MCF 10A (cell line): ENCODE measurements around the gene SH3TC1. TPM values are rescaled to one million over a fixed set of nuclear protein-coding genes. Genes with fewer than 3 reads are reported as not detected.

Source experiments
- BruUV-seq: library from RNA; stranded (reverse); fragments of 400-500 nt; replicated peaks from 2 replicates; lab custom pipeline; 2021; lab: Mats Ljungman, UMichigan
- CTCF ChIA-PET: fragments of 300-600 bp; sonication (Branson Sonifier 250); formaldehyde crosslinking; extraction: SDS; loops from one replicate; lab custom pipeline; 2021; ENCODE audit warnings: antibody characterized with exemption, inconsistent platforms; lab: Yijun Ruan, JAX
- POLR2A ChIA-PET: fragments of 300-600, 350-650 bp; sonication (Branson Sonifier 250); formaldehyde crosslinking; extraction: SDS; loops from one replicate; lab custom pipeline; 2020; ENCODE audit warnings: antibody characterized with exemption, inconsistent platforms; lab: Yijun Ruan, JAX
- DNase-seq: peaks from one replicate; pipeline ENCODE4 v3.0.0-alpha.2; 2018; ENCODE audit not compliant: unreplicated experiment
- H3K27ac Mint-ChIP-seq: one replicate; pipeline ENCODE4 v1.8.0; 2022; ENCODE audit warnings: mild to moderate bottlenecking, low read depth, mixed read lengths; ENCODE audit not compliant: unreplicated experiment
- H3K27me3 Mint-ChIP-seq: one replicate; pipeline ENCODE4 v1.8.0; 2022; ENCODE audit warnings: mixed read lengths; ENCODE audit not compliant: insufficient read depth, unreplicated experiment
- H3K36me3 Mint-ChIP-seq: one replicate; pipeline ENCODE4 v1.8.0; 2022; ENCODE audit warnings: mild to moderate bottlenecking, moderate library complexity, mixed read lengths; ENCODE audit not compliant: insufficient read depth, unreplicated experiment
- H3K4me1 Mint-ChIP-seq: one replicate; pipeline ENCODE4 v1.8.0; 2022; ENCODE audit warnings: mixed read lengths; ENCODE audit not compliant: insufficient read depth, unreplicated experiment
- H3K4me3 Mint-ChIP-seq: one replicate; pipeline ENCODE4 v1.8.0; 2022; ENCODE audit warnings: mild to moderate bottlenecking, moderate library complexity, mixed read lengths; ENCODE audit not compliant: unreplicated experiment
- H3K9me3 Mint-ChIP-seq: one replicate; pipeline ENCODE4 v1.8.0; 2022; ENCODE audit warnings: mixed read lengths; ENCODE audit not compliant: unreplicated experiment
- CTCF ChIP-seq: fragments of 200-600 bp; IDR thresholded peaks from one replicate; pipeline ENCODE4 v1.8.0; 2022; ENCODE audit warnings: antibody characterized with exemption, mild to moderate bottlenecking; ENCODE audit not compliant: unreplicated experiment
- intact Hi-C: fragments of 100-400 bp; cut with micrococcal nuclease; formaldehyde crosslinking; loops from 2 replicates; pipeline ENCODE4 v1.14.1; 2022
- total RNA-seq: library from RNA; stranded (reverse); gene quantifications from 2 replicates; pipeline ENCODE4 v1.2.3, GENCODE V29; 2022

Gene SH3TC1
- total RNA-seq, 1 experiment from 2014 or later: 28.8 TPM

- ChIA-PET CTCF (interaction anchor here (0.9 to 1.3 kb wide), 2 partner anchors 13 to 123 kb away, joined by 3 to 4 read pairs; no protein-coding TSS in a partner anchor), POLR2A (no interaction called here)
- no peak overlapping the region for H3K4me3 Mint-ChIP-seq
- peaks cover 11% of the 10 kb centered on the region for H3K4me1 Mint-ChIP-seq
- DNase-seq: no peak
- intact Hi-C loops: no loop called here
- H3K36me3 Mint-ChIP-seq: no peaks in the 10 kb centered on the region
- TF ChIP-seq CTCF: no peak
- no TSS peak for BruUV-seq
- no peaks in the 10 kb centered on the region for H3K27me3 Mint-ChIP-seq
- no peak overlapping the region for H3K27ac Mint-ChIP-seq
- no peaks in the 10 kb centered on the region for H3K9me3 Mint-ChIP-seq
Observed at GRCh38 chr4:8279321-8280157, 80.4 kb downstream of the SH3TC1 start.

- no peak overlapping the region for H3K27ac Mint-ChIP-seq
- no peak overlapping the region for H3K4me3 Mint-ChIP-seq
- CTCF ChIA-PET: no interaction called here
- H3K36me3 Mint-ChIP-seq: no peaks in the 10 kb centered on the region
- no peaks in the 10 kb centered on the region for H3K9me3 Mint-ChIP-seq
- BruUV-seq: no TSS peak
- no peak for DNase-seq
- intact Hi-C loops: no loop called here
- POLR2A ChIA-PET: no interaction called here
- peaks cover 11% of the 10 kb centered on the region for H3K4me1 Mint-ChIP-seq
- no peaks in the 10 kb centered on the region for H3K27me3 Mint-ChIP-seq
- no peak for TF ChIP-seq CTCF
Observed at GRCh38 chr4:8280158-8280875, 81.2 kb downstream of the SH3TC1 start.

- H3K27me3 Mint-ChIP-seq: no peaks in the 10 kb centered on the region
- no peak for TF ChIP-seq CTCF
- no TSS peak for BruUV-seq
- H3K27ac Mint-ChIP-seq: no peak overlapping the region
- no peak for DNase-seq
- no peak overlapping the region for H3K4me3 Mint-ChIP-seq
- intact Hi-C loops: no loop called here
- no peaks in the 10 kb centered on the region for H3K9me3 Mint-ChIP-seq
- peaks cover 11% of the 10 kb centered on the region for H3K4me1 Mint-ChIP-seq
- no peaks in the 10 kb centered on the region for H3K36me3 Mint-ChIP-seq
- ChIA-PET POLR2A (no interaction called here), CTCF (no interaction called here)
Observed at GRCh38 chr4:8280876-8281440, 81.9 kb downstream of the SH3TC1 start.

GRCh38 chr4:8281519-8282133 is 82.5 kb downstream of the SH3TC1 start:
- intact Hi-C loops: no loop called here
- no peak overlapping the region for H3K4me3 Mint-ChIP-seq
- no peaks in the 10 kb centered on the region for H3K36me3 Mint-ChIP-seq
- peaks cover 6% of the 10 kb centered on the region for H3K4me1 Mint-ChIP-seq
- BruUV-seq: no TSS peak
- ChIA-PET POLR2A (no interaction called here), CTCF (no interaction called here)
- no peak for TF ChIP-seq CTCF
- H3K9me3 Mint-ChIP-seq: no peaks in the 10 kb centered on the region
- DNase-seq: no peak
- no peaks in the 10 kb centered on the region for H3K27me3 Mint-ChIP-seq
- H3K27ac Mint-ChIP-seq: no peak overlapping the region
